Ishikawa (cell line): Measurements from ENCODE around the gene DNAAF9.
A peak's percentile ranks its signal among the peaks of the same experiment; 100 is the strongest.

Experiments
- CEBPB ChIP-seq: IDR thresholded peaks from 2 replicates; pipeline ENCODE4 v1.6.1; 2012
- CREB1 ChIP-seq: IDR thresholded peaks from 2 replicates; pipeline ENCODE4 v1.6.1; 2012; ENCODE audit warnings: low read depth
- EGR1 ChIP-seq: IDR thresholded peaks from 2 replicates; pipeline ENCODE4 v1.6.1; 2012
- EP300 ChIP-seq: IDR thresholded peaks from 2 replicates; pipeline ENCODE4 v1.6.1; 2012; ENCODE audit warnings: borderline replicate concordance
- FOXM1 ChIP-seq: IDR thresholded peaks from 2 replicates; pipeline ENCODE4 v1.6.1; 2012; ENCODE audit warnings: low read depth, borderline replicate concordance
- NFIC ChIP-seq: IDR thresholded peaks from 2 replicates; pipeline ENCODE4 v1.6.1; 2012
- RAD21 ChIP-seq: IDR thresholded peaks from 2 replicates; pipeline ENCODE4 v1.6.1; 2012; ENCODE audit warnings: low read depth
- TAF1 ChIP-seq: IDR thresholded peaks from 2 replicates; pipeline ENCODE4 v1.6.1; 2012; ENCODE audit warnings: low read depth, mild to moderate bottlenecking
- TCF12 ChIP-seq: IDR thresholded peaks from 2 replicates; pipeline ENCODE4 v1.6.1; 2012; ENCODE audit warnings: low read depth
- TEAD4 ChIP-seq: IDR thresholded peaks from 2 replicates; pipeline ENCODE4 v1.6.1; 2012
- YY1 ChIP-seq: IDR thresholded peaks from 2 replicates; pipeline ENCODE4 v1.6.1; 2012; ENCODE audit warnings: low read depth
- ZBTB7A ChIP-seq: IDR thresholded peaks from 2 replicates; pipeline ENCODE4 v1.6.1; 2012; ENCODE audit warnings: low read depth
- TF ChIP-seq, protein P1 (sequence below): IDR thresholded peaks from 2 replicates; pipeline ENCODE4 v1.6.1; 2012
- TF ChIP-seq, protein P2 (sequence below): IDR thresholded peaks from 2 replicates; pipeline ENCODE4 v1.6.1; 2012; ENCODE audit warnings: low read depth, mild to moderate bottlenecking
- TF ChIP-seq, protein P3 (sequence below): IDR thresholded peaks from 2 replicates; pipeline ENCODE4 v1.6.1; 2012

Gene DNAAF9

DNA sequence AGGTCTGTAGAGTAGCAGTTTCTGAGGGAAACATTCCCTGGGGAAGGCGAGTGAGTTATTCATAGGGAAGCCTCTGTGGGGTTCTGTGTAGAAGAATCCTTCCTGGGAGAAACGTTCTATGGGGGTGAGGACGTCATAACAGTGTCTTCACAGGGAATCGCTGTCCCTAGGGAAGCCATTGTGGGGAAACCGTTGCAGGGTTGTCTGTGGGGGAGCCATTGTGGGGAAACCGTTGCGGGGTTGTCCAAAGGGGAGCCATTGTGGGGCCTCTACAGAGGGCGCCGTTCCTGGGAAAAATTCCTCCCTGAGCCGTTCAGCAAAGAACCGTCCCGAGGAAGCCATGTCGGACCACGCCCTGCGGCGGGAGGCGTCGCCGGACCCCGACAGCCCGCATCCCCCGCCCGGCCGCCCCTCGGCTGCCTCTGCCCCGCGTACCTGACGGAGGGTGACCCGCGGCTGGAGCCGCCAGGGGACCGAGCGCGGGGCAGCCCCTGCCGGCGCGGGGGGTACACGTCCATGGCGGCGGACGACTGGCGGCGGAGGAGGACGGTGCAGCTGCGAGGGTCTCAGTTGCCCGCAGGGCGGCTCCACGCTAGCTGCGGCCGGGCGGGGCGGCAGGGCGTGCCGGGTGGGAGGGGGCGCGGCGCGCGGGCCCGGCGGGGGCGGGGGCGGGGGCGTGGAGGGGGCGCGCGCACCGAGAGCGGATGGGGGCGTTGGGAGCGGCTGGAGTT lies at the start of gene DNAAF9:
Gene DNAAF9, minus strand, starts transcription at position 630 of the 731 bp plus-strand sequence. Its CDS starts 112 bp downstream, at position 518.
- TF ChIP-seq, protein P1, sequence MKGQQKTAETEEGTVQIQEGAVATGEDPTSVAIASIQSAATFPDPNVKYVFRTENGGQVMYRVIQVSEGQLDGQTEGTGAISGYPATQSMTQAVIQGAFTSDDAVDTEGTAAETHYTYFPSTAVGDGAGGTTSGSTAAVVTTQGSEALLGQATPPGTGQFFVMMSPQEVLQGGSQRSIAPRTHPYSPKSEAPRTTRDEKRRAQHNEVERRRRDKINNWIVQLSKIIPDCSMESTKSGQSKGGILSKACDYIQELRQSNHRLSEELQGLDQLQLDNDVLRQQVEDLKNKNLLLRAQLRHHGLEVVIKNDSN: no peak
- TF ChIP-seq EP300: 0 out of 2 replicates have a peak, but pooled peaks have one; percentile 9
- peak; percentile 77 for TF ChIP-seq YY1

DNA sequence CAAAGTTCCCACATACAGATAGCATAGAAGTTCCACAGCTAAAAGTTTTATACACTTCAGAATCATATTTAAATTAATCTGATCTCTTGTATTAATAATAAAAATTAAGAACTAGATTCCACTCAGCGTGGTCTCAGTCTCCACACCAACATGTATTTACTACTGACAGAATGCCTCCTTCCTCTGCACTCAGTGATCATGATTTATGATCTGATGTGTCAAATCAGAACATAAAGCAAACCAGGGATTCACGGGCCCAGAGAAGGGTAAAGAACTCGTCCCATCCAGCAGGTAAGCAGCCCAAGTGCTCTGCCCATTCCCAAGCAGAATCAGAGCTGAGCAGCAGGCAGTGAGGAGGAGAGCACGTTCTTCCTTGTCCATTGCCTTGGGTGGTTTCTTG lies 49.2 kb upstream of the DNAAF9 start:
- TF ChIP-seq EGR1: no peak
- TF ChIP-seq CREB1: no peak

DNA sequence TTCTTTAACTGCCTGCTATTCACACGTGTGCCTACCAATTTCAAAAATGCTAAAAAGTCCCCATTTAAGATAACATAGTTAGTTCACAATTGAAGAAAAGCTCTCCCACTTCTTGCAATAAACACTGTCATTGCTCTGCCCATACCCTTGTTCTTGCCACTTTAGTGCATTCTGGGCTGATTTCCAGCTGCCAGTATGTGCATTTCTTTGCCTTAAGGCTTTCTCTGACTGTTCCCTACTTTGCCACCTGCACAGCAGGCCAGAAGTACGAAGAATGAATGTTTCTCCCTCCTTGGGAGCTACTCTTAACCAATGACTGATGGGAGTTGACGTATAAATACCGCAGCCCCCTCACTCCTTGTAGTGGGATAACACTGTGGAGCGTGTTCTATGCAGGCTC lies 47.4 kb upstream of the DNAAF9 start:
- TF ChIP-seq RAD21 (no peak), NFIC (no peak), TCF12 (no peak), CREB1 (no peak), EP300 (no peak), CEBPB (no peak), YY1 (no peak), TAF1 (no peak), TEAD4 (no peak)
- TF ChIP-seq, protein P2, sequence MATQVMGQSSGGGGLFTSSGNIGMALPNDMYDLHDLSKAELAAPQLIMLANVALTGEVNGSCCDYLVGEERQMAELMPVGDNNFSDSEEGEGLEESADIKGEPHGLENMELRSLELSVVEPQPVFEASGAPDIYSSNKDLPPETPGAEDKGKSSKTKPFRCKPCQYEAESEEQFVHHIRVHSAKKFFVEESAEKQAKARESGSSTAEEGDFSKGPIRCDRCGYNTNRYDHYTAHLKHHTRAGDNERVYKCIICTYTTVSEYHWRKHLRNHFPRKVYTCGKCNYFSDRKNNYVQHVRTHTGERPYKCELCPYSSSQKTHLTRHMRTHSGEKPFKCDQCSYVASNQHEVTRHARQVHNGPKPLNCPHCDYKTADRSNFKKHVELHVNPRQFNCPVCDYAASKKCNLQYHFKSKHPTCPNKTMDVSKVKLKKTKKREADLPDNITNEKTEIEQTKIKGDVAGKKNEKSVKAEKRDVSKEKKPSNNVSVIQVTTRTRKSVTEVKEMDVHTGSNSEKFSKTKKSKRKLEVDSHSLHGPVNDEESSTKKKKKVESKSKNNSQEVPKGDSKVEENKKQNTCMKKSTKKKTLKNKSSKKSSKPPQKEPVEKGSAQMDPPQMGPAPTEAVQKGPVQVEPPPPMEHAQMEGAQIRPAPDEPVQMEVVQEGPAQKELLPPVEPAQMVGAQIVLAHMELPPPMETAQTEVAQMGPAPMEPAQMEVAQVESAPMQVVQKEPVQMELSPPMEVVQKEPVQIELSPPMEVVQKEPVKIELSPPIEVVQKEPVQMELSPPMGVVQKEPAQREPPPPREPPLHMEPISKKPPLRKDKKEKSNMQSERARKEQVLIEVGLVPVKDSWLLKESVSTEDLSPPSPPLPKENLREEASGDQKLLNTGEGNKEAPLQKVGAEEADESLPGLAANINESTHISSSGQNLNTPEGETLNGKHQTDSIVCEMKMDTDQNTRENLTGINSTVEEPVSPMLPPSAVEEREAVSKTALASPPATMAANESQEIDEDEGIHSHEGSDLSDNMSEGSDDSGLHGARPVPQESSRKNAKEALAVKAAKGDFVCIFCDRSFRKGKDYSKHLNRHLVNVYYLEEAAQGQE: no peak
- TF ChIP-seq, protein P1: no peak
- TF ChIP-seq, protein P3, sequence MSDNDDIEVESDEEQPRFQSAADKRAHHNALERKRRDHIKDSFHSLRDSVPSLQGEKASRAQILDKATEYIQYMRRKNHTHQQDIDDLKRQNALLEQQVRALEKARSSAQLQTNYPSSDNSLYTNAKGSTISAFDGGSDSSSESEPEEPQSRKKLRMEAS: no peak

DNA sequence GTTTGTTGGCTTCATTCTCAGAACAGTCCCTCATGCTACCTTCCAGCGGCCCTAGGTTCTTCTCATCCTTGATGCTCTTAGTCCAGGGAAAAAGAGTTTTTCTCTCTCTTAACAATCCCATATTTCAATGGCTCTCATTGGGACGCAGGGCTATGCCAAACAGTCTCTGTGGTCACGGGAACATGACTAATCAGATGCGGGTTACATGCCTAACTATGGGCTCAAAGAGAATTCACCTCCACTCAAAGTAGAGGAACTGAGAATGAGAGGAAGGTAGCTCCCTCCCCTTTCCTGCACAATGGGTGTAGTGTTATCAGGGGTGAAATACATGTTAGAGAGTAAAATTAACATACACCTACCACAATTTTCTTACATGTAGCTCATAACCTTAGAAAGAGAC lies 45.2 kb upstream of the DNAAF9 start:
- no peak for TF ChIP-seq RAD21
- no peak for TF ChIP-seq FOXM1
- no peak for TF ChIP-seq TEAD4
- TF ChIP-seq, protein P2: no peak
- no peak for TF ChIP-seq TAF1
- no peak for TF ChIP-seq EGR1
- no peak for TF ChIP-seq YY1
- no peak for TF ChIP-seq EP300
- no peak for TF ChIP-seq CEBPB
- TF ChIP-seq, protein P3: no peak
- no peak for TF ChIP-seq TCF12
- no peak for TF ChIP-seq CREB1
- TF ChIP-seq ZBTB7A: no peak
- no peak for TF ChIP-seq NFIC
- TF ChIP-seq, protein P1: no peak

DNA sequence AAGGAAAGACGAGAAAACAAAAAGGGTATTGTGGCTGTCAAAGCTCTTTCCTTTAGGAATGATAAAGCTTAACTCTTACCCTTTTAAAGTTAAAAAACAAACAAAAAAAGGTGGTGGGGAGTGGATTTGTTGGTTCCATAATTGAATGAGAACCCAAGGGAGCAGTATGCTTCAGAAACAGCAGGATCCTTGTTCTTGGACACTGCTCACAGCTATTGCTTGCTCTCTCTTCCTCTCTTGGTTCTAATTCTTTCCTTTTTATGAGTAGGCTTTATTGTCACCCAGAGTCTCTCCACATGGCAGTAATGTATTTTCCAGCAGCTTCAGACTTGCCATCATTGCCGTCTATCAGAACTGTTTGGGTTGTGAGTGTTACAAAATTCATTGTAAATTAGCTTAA lies 44.7 kb upstream of the DNAAF9 start:
- TF ChIP-seq, protein P3: no peak
- no peak for TF ChIP-seq YY1
- TF ChIP-seq, protein P1: no peak
- TF ChIP-seq CREB1: no peak
- TF ChIP-seq, protein P2: no peak
- TF ChIP-seq TCF12: no peak
- TF ChIP-seq RAD21: no peak
- no peak for TF ChIP-seq TAF1
- TF ChIP-seq FOXM1: no peak
- TF ChIP-seq ZBTB7A: no peak
- TF ChIP-seq NFIC: no peak
- TF ChIP-seq EP300: no peak
- no peak for TF ChIP-seq TEAD4
